Lung (tissue), 12 donors: ENCODE results near the gene REEP3. TPM values are rescaled to one million over a fixed set of nuclear protein-coding genes. Genes with fewer than 3 reads are reported as not detected.

Experiments used
- ATAC-seq: fragments of 200-7000 bp; cut with Tn5 transposase; one replicate; pipeline ENCODE4 v1.9.1; 2020; ENCODE audit warnings: moderate number of reproducible peaks; ENCODE audit not compliant: insufficient read depth, low FRiP score
- DNase-seq, 3 donors: peaks; one replicate each; pipeline ENCODE4 v3.0.0-alpha.2; 2013 to 2017
- H3K27ac ChIP-seq, 2 donors: one replicate each; pipeline ENCODE4 v1.5.1; 2013; ENCODE audit warnings: mild to moderate bottlenecking in 2 of 2, moderate library complexity in 2 of 2, control low read depth in 1 of 2, inconsistent platforms in 1 of 2, low read depth in 1 of 2, low read length in 1 of 2
- H3K27me3 ChIP-seq, 3 donors: one replicate each; pipeline ENCODE4 v1.5.1; 2013; ENCODE audit warnings: low read length in 2 of 3; ENCODE audit not compliant: control insufficient read depth in 3 of 3, insufficient read depth in 3 of 3
- H3K36me3 ChIP-seq, 4 donors: one replicate each; pipeline ENCODE4 v1.5.1; 2013; ENCODE audit warnings: low read length in 4 of 4, mild to moderate bottlenecking in 1 of 4, moderate library complexity in 1 of 4; ENCODE audit not compliant: control insufficient read depth in 4 of 4, insufficient read depth in 4 of 4
- H3K4me1 ChIP-seq, 5 donors: one replicate each; pipeline ENCODE4 v1.5.1; 2013; ENCODE audit warnings: low read length in 5 of 5, mild to moderate bottlenecking in 2 of 5, moderate library complexity in 1 of 5; ENCODE audit not compliant: control insufficient read depth in 5 of 5, insufficient read depth in 5 of 5
- H3K4me3 ChIP-seq: one replicate; pipeline ENCODE4 v1.5.1; 2013; ENCODE audit warnings: mild to moderate bottlenecking, control low read depth, moderate library complexity
- H3K9ac ChIP-seq, 2 donors: one replicate each; pipeline ENCODE4 v1.5.1; 2013; ENCODE audit warnings: low read length in 2 of 2, control low read depth in 1 of 2; ENCODE audit not compliant: insufficient read depth in 1 of 2
- H3K9me3 ChIP-seq, 4 donors: one replicate each; pipeline ENCODE4 v1.5.1; 2013; ENCODE audit warnings: low read length in 3 of 4, mild to moderate bottlenecking in 1 of 4, moderate library complexity in 1 of 4; ENCODE audit not compliant: control insufficient read depth in 4 of 4, insufficient read depth in 3 of 4
- WGBS, 2 donors: extraction: QIAGEN DNeasy Blood & Tissue Kit; methylation state at CpG; one replicate each; pipeline ENCODE4 v1.1.7; 2013; 5-methylcytosine and 5-hydroxymethylcytosine counted together
- polyA plus RNA-seq, 2 donors: library from polyadenylated mRNA; stranded (reverse); fragments of 200-250 nt; gene quantifications; one replicate each; pipeline ENCODE4 v1.2.1, GENCODE V29; 2013
- total RNA-seq, 2 donors: library from RNA; depleted of rRNA in 1 of 2; stranded (reverse); fragments of >200 nt in 1 of 2; gene quantifications; one replicate each; pipeline ENCODE4 v1.2.1, GENCODE V29; 2014 to 2021
- TF ChIP-seq, protein P1 (sequence below): IDR thresholded peaks from 2 replicates; pipeline ENCODE4 v1.5.1; 2012; ENCODE audit warnings: mild to moderate bottlenecking; ENCODE audit errors: control extremely low read depth, extremely low read depth
- donor health status: control.
- donor health status: control.
- donor health status: Bipolar disorder and iron deficiency.
- donor health status: healthy.
- donor health status: DM: yes; HTN: yes; CAD: no.

Gene REEP3
- total and polyA plus RNA-seq, 4 donors = 11.5 to 45.9 (median 24.5) TPM

DNA sequence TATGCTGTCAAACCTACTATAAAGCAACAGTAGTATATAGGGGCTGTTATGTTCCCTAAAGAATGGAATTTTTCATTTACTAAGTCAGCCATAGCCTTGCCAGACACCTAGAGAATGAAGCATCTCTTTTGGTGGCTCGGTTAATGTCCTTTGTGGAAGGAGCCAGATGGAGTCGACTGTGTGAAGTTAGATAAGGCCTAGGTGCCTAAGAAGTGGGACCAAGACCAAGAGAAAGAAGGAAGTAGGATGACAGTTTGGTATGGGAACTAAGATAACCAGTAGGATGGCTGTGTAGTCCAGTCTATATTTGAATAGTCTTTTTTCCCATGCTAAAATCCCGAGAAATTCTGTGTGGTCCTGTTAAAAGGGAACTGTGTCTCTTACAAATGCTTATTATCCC lies 62.2 kb downstream of the REEP3 start:
- no peaks in the 10 kb centered on the region for H3K27me3 ChIP-seq
- H3K4me1 ChIP-seq = peaks cover 0 to 33% (median 22%) of the 10 kb centered on the region in 5 donors
- H3K27ac ChIP-seq = no peak overlapping the region
- TF ChIP-seq, protein P1, sequence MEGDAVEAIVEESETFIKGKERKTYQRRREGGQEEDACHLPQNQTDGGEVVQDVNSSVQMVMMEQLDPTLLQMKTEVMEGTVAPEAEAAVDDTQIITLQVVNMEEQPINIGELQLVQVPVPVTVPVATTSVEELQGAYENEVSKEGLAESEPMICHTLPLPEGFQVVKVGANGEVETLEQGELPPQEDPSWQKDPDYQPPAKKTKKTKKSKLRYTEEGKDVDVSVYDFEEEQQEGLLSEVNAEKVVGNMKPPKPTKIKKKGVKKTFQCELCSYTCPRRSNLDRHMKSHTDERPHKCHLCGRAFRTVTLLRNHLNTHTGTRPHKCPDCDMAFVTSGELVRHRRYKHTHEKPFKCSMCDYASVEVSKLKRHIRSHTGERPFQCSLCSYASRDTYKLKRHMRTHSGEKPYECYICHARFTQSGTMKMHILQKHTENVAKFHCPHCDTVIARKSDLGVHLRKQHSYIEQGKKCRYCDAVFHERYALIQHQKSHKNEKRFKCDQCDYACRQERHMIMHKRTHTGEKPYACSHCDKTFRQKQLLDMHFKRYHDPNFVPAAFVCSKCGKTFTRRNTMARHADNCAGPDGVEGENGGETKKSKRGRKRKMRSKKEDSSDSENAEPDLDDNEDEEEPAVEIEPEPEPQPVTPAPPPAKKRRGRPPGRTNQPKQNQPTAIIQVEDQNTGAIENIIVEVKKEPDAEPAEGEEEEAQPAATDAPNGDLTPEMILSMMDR = no peak
- H3K4me3 ChIP-seq = no peak overlapping the region
- H3K9me3 ChIP-seq = no peaks in the 10 kb centered on the region
- no peak for DNase-seq
- no peak for ATAC-seq
- H3K36me3 ChIP-seq = peaks cover 0 to 1% (median 0%) of the 10 kb centered on the region in 4 donors
- no peak overlapping the region for H3K9ac ChIP-seq
- WGBS, 2 donors = 67 to 76% methylated on average over 3 of the region's 3 CpGs

DNA sequence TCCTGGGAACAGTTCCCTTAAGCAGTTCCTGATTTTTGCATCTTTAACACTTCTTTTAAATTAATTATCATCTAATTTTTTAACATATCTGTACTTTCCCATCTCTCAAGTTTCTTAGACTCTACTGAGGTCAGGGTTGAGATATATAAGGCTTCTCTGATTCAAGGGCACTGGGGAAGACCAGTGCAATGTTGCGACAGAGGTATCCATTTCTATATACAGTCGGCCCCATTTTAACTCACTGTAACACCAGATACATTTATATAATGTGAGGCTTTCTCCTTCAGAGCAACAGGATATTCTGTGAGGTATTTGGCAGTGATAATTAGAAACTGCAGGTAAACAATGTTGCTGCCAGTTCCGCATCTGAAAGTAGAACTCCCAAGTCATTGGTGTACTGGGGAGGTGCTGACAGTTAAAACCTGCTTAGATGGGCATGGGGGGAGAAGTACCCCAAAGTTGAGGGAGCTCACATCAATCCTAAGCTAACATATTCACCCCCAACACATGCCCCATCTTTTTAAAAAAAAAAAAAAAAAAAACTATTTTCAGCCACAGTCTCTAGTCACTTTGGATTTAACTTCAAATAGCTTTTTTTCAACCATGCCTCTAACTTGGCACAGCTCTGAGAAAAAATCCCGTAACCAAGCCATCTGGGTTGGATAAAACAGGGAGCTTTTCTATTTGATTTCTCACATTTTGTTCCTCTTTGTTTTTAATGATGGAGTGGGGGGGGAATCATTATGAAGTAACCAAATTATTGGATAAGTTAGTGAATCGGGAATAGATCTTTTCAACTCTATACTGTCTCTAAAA lies 62.9 kb downstream of the REEP3 start:
- H3K27me3 ChIP-seq = no peaks in the 10 kb centered on the region
- H3K4me3 ChIP-seq = no peak overlapping the region
- ATAC-seq = no peak
- no peaks in the 10 kb centered on the region for H3K36me3 ChIP-seq
- H3K27ac ChIP-seq = no peak overlapping the region
- H3K9ac ChIP-seq = no peak overlapping the region
- DNase-seq = peak; percentile 34 to 89 (median 80)
- no peaks in the 10 kb centered on the region for H3K9me3 ChIP-seq
- peaks cover 0 to 33% (median 22%) of the 10 kb centered on the region in 5 donors for H3K4me1 ChIP-seq
- TF ChIP-seq, protein P1 = no peak
- WGBS, 2 donors = 74 to 90% methylated on average over 5 of the region's 5 CpGs

DNA sequence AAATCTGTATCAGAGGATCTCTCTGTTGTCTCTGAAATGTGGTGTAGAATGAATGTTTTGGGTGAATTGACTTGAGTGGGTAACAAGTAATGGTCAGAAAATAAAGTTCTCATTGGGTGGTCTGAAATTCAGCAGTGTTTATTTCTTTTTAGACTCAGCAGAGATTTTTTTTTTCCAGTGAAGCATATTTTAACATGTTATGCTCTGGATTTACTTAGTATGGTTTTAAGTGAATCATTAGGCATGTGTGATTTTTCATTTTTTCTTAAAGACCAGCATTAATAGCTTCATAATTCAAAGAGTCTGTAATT lies 63.5 kb downstream of the REEP3 start:
- DNase-seq (peak in 1 of 3 donors; percentile 89), ATAC-seq (no peak)
- H3K9me3 ChIP-seq = no peaks in the 10 kb centered on the region
- TF ChIP-seq, protein P1 = no peak
- no peak overlapping the region for H3K9ac ChIP-seq
- no peaks in the 10 kb centered on the region for H3K27me3 ChIP-seq
- H3K36me3 ChIP-seq = no peaks in the 10 kb centered on the region
- no peak overlapping the region for H3K4me3 ChIP-seq
- no peak overlapping the region for H3K27ac ChIP-seq
- peaks cover 0 to 33% (median 17%) of the 10 kb centered on the region in 5 donors for H3K4me1 ChIP-seq
